SK-N-SH (cell line): ENCODE data around the gene LCE3E. TPM values are rescaled to one million over a fixed set of nuclear protein-coding genes. Genes with fewer than 3 reads are reported as not detected.

Experiments used
- CTCF ChIA-PET: fragments of 300-600, 350-600 bp; formaldehyde crosslinking; extraction: SDS; loops from one replicate; lab custom pipeline; 2021; lab: Yijun Ruan, JAX
- POLR2A ChIA-PET: fragments of 350-600 bp; sonication (Branson Sonifier 250); formaldehyde crosslinking; extraction: SDS; loops from one replicate; lab custom pipeline; 2020; ENCODE audit warnings: antibody characterized with exemption, inconsistent platforms; lab: Yijun Ruan, JAX
- DNase-seq: peaks from one replicate; pipeline ENCODE4 v3.0.0; 2012
- H2AFZ ChIP-seq: fragments of 200-600 bp; sonication (generic); 2 replicates; pipeline ENCODE4 v1.8.1; 2016; ENCODE audit warnings: antibody characterized with exemption, mild to moderate bottlenecking, low read depth
- H3F3A ChIP-seq: fragments of 200-600 bp; sonication (generic); replicated peaks from 2 replicates; pipeline ENCODE3; 2016; ENCODE audit warnings: antibody characterized with exemption, mild to moderate bottlenecking; ENCODE audit not compliant: insufficient read depth
- H3K27ac ChIP-seq, 2 experiments: fragments of 200-500 bp in 1 of 2; fragments of 200-600 bp in 1 of 2; sonication (Bioruptor generic) in 1 of 2; sonication (generic), shearing (Covaris generic) in 1 of 2; 2 replicates each; pipeline versions ENCODE4 v1.5.1 to v1.6.1; 2014 to 2016; ENCODE audit warnings: low read depth in 2 of 2, inconsistent platforms in 1 of 2, low read length in 1 of 2, mild to moderate bottlenecking in 1 of 2, mixed read lengths in 1 of 2
- H3K27me3 ChIP-seq: fragments of 200-600 bp; sonication (generic), shearing (Covaris generic); 2 replicates; pipeline ENCODE4 v1.6.1; 2016; ENCODE audit warnings: mixed run types; ENCODE audit not compliant: insufficient read depth
- H3K36me3 ChIP-seq, 2 experiments: fragments of 200-500 bp in 1 of 2; fragments of 200-600 bp in 1 of 2; sonication (Bioruptor generic) in 1 of 2; sonication (generic) in 1 of 2; replicated peaks in 1 of 2; 2 replicates each; pipeline versions ENCODE3 to v1.5.1; 2014 to 2016; ENCODE audit warnings: low read length in 1 of 2, mild to moderate bottlenecking in 1 of 2; ENCODE audit not compliant: insufficient read depth in 2 of 2, control insufficient read depth in 1 of 2
- H3K4me1 ChIP-seq, 2 experiments: fragments of 200-500 bp in 1 of 2; fragments of 200-600 bp in 1 of 2; sonication (Bioruptor generic) in 1 of 2; sonication (generic), shearing (Covaris generic) in 1 of 2; 2 replicates each; pipeline versions ENCODE4 v1.5.1 to v1.6.1; 2014 to 2016; ENCODE audit warnings: low read depth in 1 of 2, low read length in 1 of 2, mixed run types in 1 of 2; ENCODE audit not compliant: insufficient read depth in 2 of 2, control insufficient read depth in 1 of 2
- H3K4me2 ChIP-seq: fragments of 200-600 bp; sonication (generic), shearing (Covaris generic); 2 replicates; pipeline ENCODE4 v1.6.1; 2017; ENCODE audit warnings: mixed run types
- H3K4me3 ChIP-seq, 2 experiments: fragments of 200-500 bp in 1 of 2; fragments of 200-600 bp in 1 of 2; sonication (Bioruptor generic) in 1 of 2; sonication (generic), shearing (Covaris generic) in 1 of 2; 2 replicates each; pipeline versions ENCODE4 v1.5.1 to v1.8.1; 2014 to 2016; ENCODE audit warnings: low read depth in 2 of 2, inconsistent platforms in 1 of 2, low read length in 1 of 2, mild to moderate bottlenecking in 1 of 2, mixed read lengths in 1 of 2, moderate library complexity in 1 of 2
- H3K79me2 ChIP-seq: fragments of 200-600 bp; sonication (generic); 2 replicates; pipeline ENCODE4 v1.8.1; 2017; ENCODE audit warnings: mild to moderate bottlenecking; ENCODE audit not compliant: insufficient read depth
- H3K9ac ChIP-seq: fragments of 200-600 bp; sonication (generic); 2 replicates; pipeline ENCODE4 v1.6.1; 2017; ENCODE audit warnings: mixed run types
- H3K9me2 ChIP-seq: fragments of 200-600 bp; sonication (generic); 2 replicates; pipeline ENCODE4 v1.6.1; 2017; ENCODE audit warnings: mixed run types
- H3K9me3 ChIP-seq: fragments of 200-600 bp; sonication (generic); 2 replicates; pipeline ENCODE4 v1.6.1; 2017; ENCODE audit warnings: mixed run types, mild to moderate bottlenecking, moderate library complexity
- H4K20me1 ChIP-seq: fragments of 200-600 bp; sonication (generic); 2 replicates; pipeline ENCODE4 v1.6.1; 2017; ENCODE audit warnings: mild to moderate bottlenecking, mixed run types; ENCODE audit not compliant: insufficient read depth
- CHD2 ChIP-seq: fragments of 150-350 bp; IDR thresholded peaks from 2 replicates; pipeline ENCODE4 v1.6.1; 2018; ENCODE audit warnings: low read length; ENCODE audit not compliant: partially characterized antibody
- ELF1 ChIP-seq: IDR thresholded peaks from 2 replicates; pipeline ENCODE4 v1.4.0; 2012
- EP300 ChIP-seq, 2 experiments: IDR thresholded peaks; 2 replicates each; pipeline versions ENCODE4 v1.4.0 to v1.6.1; 2012; ENCODE audit warnings: borderline replicate concordance in 1 of 2, low read depth in 1 of 2, low read length in 1 of 2
- EZH2phosphoT487 ChIP-seq: fragments of 200-600 bp; sonication (generic); IDR thresholded peaks from 2 replicates; pipeline ENCODE4 v1.6.1; 2017; ENCODE audit warnings: low read depth, mixed run types, mild to moderate bottlenecking, antibody characterized with exemption, moderate library complexity, borderline replicate concordance
- FOSL2 ChIP-seq: IDR thresholded peaks from 2 replicates; pipeline ENCODE4 v1.4.0; 2012; ENCODE audit warnings: low read depth, mild to moderate bottlenecking, moderate library complexity, borderline replicate concordance
- FOXJ3 ChIP-seq: sonication (generic); formaldehyde crosslinking; IDR thresholded peaks from 2 replicates; pipeline ENCODE4 v1.5.1; 2020; ENCODE audit warnings: mild to moderate bottlenecking, missing genetic modification reagents
- FOXM1 ChIP-seq: IDR thresholded peaks from 2 replicates; pipeline ENCODE4 v1.4.0; 2012; ENCODE audit warnings: low read depth, mild to moderate bottlenecking
- GABPA ChIP-seq: IDR thresholded peaks from 2 replicates; pipeline ENCODE4 v1.4.0; 2012; ENCODE audit warnings: low read depth, mild to moderate bottlenecking
- GATA2 ChIP-seq: sonication (generic); formaldehyde crosslinking; IDR thresholded peaks from 2 replicates; pipeline ENCODE4 v1.5.0; 2020; ENCODE audit warnings: mild to moderate bottlenecking, missing genetic modification reagents
- JUND ChIP-seq: IDR thresholded peaks from 2 replicates; pipeline ENCODE4 v1.4.0; 2012
- MXI1 ChIP-seq: IDR thresholded peaks from 2 replicates; pipeline ENCODE4 v1.6.1; 2012; ENCODE audit warnings: mild to moderate bottlenecking, low read depth, low read length, improper control_type of control experiment
- NRF1 ChIP-seq: IDR thresholded peaks from 2 replicates; pipeline ENCODE4 v1.6.1; 2012; ENCODE audit warnings: low read depth, mild to moderate bottlenecking, low read length
- POLR2AphosphoS5 ChIP-seq: IDR thresholded peaks from 2 replicates; pipeline ENCODE4 v1.6.1; 2012; ENCODE audit warnings: low read depth, low read length
- RAD21 ChIP-seq: IDR thresholded peaks from 2 replicates; pipeline ENCODE4 v1.6.1; 2012; ENCODE audit warnings: mild to moderate bottlenecking, low read length
- RCOR1 ChIP-seq: fragments of 150-350 bp; IDR thresholded peaks from 2 replicates; pipeline ENCODE4 v1.6.1; 2017; ENCODE audit warnings: antibody characterized with exemption, low read length
- RXRA ChIP-seq: IDR thresholded peaks from 2 replicates; pipeline ENCODE4 v1.4.0; 2012; ENCODE audit warnings: low read depth, mild to moderate bottlenecking, borderline replicate concordance
- SIN3A ChIP-seq: IDR thresholded peaks from 2 replicates; pipeline ENCODE4 v1.6.1; 2012; ENCODE audit warnings: low read depth, mild to moderate bottlenecking, low read length, moderate library complexity, borderline replicate concordance
- SMC3 ChIP-seq: IDR thresholded peaks from 2 replicates; pipeline ENCODE4 v1.6.1; 2012; ENCODE audit warnings: low read depth, low read length, improper control_type of control experiment
- TAF1 ChIP-seq: IDR thresholded peaks from 2 replicates; pipeline ENCODE4 v1.6.1; 2012; ENCODE audit warnings: low read depth, mild to moderate bottlenecking, low read length, moderate library complexity, borderline replicate concordance
- TCF12 ChIP-seq: IDR thresholded peaks from 2 replicates; pipeline ENCODE4 v1.4.0; 2012
- YY1 ChIP-seq: IDR thresholded peaks from 2 replicates; pipeline ENCODE4 v1.4.0; 2012; ENCODE audit warnings: low read depth, mild to moderate bottlenecking
- WGBS: methylation state at CpG from one replicate; pipeline ENCODE4 v1.1.6; 2017; ENCODE audit warnings: low lambda C conversion rate; 5-methylcytosine and 5-hydroxymethylcytosine counted together
- polyA plus RNA-seq, 3 experiments: library from polyadenylated mRNA; depleted of rRNA; stranded (reverse); fragments of >200 nt; gene quantifications; 2 replicates each; pipeline ENCODE4 v1.2.3, GENCODE V29; 2012
- TF ChIP-seq, protein P1 (sequence below): fragments of 200-600 bp; sonication (generic); IDR thresholded peaks from 2 replicates; pipeline ENCODE4 v1.6.1; 2017; ENCODE audit warnings: antibody characterized with exemption, mild to moderate bottlenecking, moderate library complexity
- TF ChIP-seq, protein P2 (sequence below): IDR thresholded peaks from 2 replicates; pipeline ENCODE4; 2012

LCE3E gene
- polyA plus RNA-seq, 1 of the 3 experiments (the other 2 are of a cell fraction), result not detected

DNA sequence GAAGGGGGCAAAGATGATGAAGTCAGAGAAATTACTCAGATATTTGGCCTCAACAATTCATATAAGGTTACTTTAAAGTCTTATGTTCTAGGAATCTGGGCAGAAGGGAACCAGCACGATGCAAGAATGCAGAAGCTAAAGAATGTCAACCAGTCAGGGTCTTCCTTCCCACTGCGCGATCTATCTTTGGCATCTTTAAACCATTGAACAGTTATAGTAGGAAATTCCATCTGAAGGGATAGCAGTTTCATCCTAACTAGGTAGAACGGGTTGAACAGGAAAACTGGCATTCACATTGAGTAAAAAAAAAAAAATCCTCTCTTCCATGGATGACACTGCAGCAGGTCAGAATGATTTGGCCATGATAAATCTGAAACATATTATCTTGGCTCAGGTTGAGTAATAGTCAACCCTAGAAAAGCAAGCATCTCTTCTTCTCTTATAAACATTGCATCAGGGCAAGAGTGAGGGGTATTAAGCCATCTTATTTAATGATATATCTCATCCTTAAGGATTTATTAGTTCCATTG lies 46.0 kb downstream of the LCE3E start:
- Histone ChIP-seq H3K4me2 (no peak overlapping the region), H3K9me2 (no peaks in the 10 kb centered on the region), H3K9me3 (no peaks in the 10 kb centered on the region), H3K79me2 (no peaks in the 10 kb centered on the region), H3F3A (no peaks in the 10 kb centered on the region), H3K27ac (no peak overlapping the region), H3K27me3 (peaks cover 14% of the 10 kb centered on the region), H4K20me1 (no peaks in the 10 kb centered on the region), H3K36me3 (no peaks in the 10 kb centered on the region), H3K4me3 (no peak overlapping the region), H3K4me1 (no peaks in the 10 kb centered on the region), H3K9ac (no peak overlapping the region), H2AFZ (no peak overlapping the region)
- TF ChIP-seq NRF1 (no peak), TCF12 (no peak), YY1 (no peak), EZH2phosphoT487 (no peak), SMC3 (no peak), FOXJ3 (CRISPR knock-in tag) (no peak), EP300 (IDR thresholded peaks at IDR 0.05; ENCODE audit: borderline replicate concordance in 1 of 2, low read depth in 1 of 2, low read length in 1 of 2) (no peak), SIN3A (no peak), POLR2AphosphoS5 (no peak), CHD2 (no peak), JUND (no peak)
- TF ChIP-seq, protein P1, sequence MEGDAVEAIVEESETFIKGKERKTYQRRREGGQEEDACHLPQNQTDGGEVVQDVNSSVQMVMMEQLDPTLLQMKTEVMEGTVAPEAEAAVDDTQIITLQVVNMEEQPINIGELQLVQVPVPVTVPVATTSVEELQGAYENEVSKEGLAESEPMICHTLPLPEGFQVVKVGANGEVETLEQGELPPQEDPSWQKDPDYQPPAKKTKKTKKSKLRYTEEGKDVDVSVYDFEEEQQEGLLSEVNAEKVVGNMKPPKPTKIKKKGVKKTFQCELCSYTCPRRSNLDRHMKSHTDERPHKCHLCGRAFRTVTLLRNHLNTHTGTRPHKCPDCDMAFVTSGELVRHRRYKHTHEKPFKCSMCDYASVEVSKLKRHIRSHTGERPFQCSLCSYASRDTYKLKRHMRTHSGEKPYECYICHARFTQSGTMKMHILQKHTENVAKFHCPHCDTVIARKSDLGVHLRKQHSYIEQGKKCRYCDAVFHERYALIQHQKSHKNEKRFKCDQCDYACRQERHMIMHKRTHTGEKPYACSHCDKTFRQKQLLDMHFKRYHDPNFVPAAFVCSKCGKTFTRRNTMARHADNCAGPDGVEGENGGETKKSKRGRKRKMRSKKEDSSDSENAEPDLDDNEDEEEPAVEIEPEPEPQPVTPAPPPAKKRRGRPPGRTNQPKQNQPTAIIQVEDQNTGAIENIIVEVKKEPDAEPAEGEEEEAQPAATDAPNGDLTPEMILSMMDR, result no peak
- CTCF ChIA-PET, result no interaction called here
- DNase-seq, result no peak
- POLR2A ChIA-PET, result no interaction called here
- 23% methylated on average over 4 of the region's 4 CpGs for WGBS

DNA sequence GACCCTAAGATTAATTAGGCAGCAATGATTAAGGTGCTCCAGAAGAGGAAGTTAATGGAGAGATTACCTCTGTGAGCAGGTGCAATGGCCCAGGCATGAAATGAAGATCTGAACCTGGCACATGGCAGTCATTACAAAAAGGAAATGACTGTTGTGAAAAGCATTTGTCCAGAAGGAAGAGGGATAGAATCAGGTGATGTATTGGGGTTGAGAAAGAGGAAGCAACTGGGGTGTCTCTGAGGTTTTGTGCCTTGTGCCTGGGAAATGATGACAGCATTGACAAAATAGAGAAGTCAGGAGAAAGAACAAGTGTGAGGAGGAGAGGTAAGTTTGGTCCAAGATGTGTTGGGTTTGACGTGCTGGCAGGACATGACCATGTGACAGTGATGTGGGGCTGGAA lies 46.7 kb downstream of the LCE3E start:
- Histone ChIP-seq H3K9me3 (no peaks in the 10 kb centered on the region), H3K9me2 (no peaks in the 10 kb centered on the region), H2AFZ (no peak overlapping the region), H3K79me2 (no peaks in the 10 kb centered on the region), H3K4me2 (no peak overlapping the region), H3K36me3 (no peaks in the 10 kb centered on the region), H3F3A (no peaks in the 10 kb centered on the region), H3K9ac (no peak overlapping the region), H3K27ac (no peak overlapping the region), H3K4me1 (no peaks in the 10 kb centered on the region), H3K27me3 (peaks cover 21% of the 10 kb centered on the region), H3K4me3 (no peak overlapping the region), H4K20me1 (no peaks in the 10 kb centered on the region)
- ChIA-PET CTCF (interaction anchor here (1.0 kb wide), 1 partner anchor 14 kb away, joined by 4 read pairs; no protein-coding TSS in a partner anchor), POLR2A (no interaction called here)
- DNase-seq, result no peak
- WGBS, result 10% methylated on average over 1 of the region's 1 CpG
- TF ChIP-seq, protein P1, result no peak
- no peak for TF ChIP-seq GABPA
- no peak for TF ChIP-seq NRF1
- TF ChIP-seq POLR2AphosphoS5, result no peak
- TF ChIP-seq YY1, result no peak
- TF ChIP-seq EP300 (IDR thresholded peaks at IDR 0.05; ENCODE audit: borderline replicate concordance in 1 of 2, low read depth in 1 of 2, low read length in 1 of 2), result no peak
- no peak for TF ChIP-seq FOSL2
- TF ChIP-seq GATA2 (CRISPR knock-in tag), result no peak
- no peak for TF ChIP-seq ELF1
- no peak for TF ChIP-seq MXI1
- TF ChIP-seq, protein P2, sequence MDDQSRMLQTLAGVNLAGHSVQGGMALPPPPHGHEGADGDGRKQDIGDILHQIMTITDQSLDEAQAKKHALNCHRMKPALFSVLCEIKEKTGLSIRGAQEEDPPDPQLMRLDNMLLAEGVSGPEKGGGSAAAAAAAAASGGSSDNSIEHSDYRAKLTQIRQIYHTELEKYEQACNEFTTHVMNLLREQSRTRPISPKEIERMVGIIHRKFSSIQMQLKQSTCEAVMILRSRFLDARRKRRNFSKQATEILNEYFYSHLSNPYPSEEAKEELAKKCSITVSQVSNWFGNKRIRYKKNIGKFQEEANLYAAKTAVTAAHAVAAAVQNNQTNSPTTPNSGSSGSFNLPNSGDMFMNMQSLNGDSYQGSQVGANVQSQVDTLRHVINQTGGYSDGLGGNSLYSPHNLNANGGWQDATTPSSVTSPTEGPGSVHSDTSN, result no peak
- no peak for TF ChIP-seq RCOR1
- no peak for TF ChIP-seq TAF1
- TF ChIP-seq RAD21, result no peak
- TF ChIP-seq RXRA, result no peak
- TF ChIP-seq FOXM1, result no peak
